ENCODE measurements around the gene COL2A1. TPM values are rescaled to one million over a fixed set of nuclear protein-coding genes. Genes with fewer than 3 reads are reported as not detected.

COL2A1 gene
- total RNA-seq, 1 experiment from 2014 or later = not detected

DNA sequence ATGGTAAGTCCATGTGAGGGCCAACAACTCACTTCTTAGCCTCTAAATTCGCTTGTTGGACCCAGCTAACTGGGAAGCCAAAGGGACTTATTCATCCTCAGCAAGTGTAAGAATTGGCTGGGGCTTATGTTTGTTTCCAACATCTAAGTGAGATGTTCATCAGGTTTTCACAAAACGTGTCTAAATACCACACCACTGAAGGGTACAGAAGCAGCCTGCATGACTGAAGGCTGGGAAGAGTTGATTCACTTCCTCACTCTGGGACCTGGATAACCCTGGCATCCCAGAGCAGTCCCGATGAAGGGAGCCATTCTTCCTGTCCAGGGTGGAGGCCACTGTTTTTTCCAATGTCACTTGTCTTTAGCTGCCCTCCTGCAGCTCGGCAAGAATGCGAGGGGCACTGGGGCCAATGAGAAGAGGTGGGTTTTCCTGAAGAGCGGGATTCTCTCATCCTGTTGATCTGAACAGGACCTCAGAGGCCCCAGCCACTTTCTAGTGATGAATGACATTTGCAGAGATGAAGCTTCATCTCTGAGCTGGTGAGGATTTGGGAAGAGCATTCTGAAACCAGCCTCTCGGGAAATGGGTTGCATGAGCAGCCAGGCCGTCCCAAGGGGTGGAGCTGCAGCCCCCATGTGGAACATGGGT, 12.2 kb upstream of the COL2A1 start:
- no peaks in the 10 kb centered on the region for H3K9me2 ChIP-seq (ENCODE audit: insufficient read depth)
- TF ChIP-seq EZH2 (IDR thresholded peaks at IDR 0.05; ENCODE audit: low read depth) = no peak
- TF ChIP-seq, protein P1, sequence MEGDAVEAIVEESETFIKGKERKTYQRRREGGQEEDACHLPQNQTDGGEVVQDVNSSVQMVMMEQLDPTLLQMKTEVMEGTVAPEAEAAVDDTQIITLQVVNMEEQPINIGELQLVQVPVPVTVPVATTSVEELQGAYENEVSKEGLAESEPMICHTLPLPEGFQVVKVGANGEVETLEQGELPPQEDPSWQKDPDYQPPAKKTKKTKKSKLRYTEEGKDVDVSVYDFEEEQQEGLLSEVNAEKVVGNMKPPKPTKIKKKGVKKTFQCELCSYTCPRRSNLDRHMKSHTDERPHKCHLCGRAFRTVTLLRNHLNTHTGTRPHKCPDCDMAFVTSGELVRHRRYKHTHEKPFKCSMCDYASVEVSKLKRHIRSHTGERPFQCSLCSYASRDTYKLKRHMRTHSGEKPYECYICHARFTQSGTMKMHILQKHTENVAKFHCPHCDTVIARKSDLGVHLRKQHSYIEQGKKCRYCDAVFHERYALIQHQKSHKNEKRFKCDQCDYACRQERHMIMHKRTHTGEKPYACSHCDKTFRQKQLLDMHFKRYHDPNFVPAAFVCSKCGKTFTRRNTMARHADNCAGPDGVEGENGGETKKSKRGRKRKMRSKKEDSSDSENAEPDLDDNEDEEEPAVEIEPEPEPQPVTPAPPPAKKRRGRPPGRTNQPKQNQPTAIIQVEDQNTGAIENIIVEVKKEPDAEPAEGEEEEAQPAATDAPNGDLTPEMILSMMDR (conservative IDR thresholded peaks at IDR 0.05) = no peak

DNA sequence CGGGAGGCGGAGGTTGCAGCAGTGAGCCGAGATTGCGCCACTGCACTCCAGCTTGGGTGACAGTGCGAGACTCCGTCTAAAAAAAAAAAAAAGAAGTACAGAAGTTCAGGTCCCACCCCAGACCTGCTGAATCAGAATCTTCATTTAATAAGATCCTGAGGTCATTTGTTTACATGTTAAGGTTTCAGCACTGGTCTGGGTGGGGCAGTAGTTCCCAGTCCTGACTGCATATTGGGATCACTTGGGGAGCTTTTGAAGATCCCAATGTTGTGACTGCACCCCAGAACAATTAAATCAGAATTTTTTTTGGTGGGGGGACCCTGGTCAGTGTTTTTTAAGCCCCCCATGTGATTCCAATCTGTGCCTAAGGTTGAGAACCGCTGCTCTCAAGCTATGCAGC, 11.7 kb upstream of the COL2A1 start:
- CTCF ChIA-PET = no interaction called here
- POLR2A ChIA-PET (ENCODE audit: unreplicated experiment) = no interaction called here
- no peak for DNase-seq
- Histone ChIP-seq H3K36me3 (ENCODE audit: low read depth) (no peaks in the 10 kb centered on the region), H3K4me1 (replicated peaks; ENCODE audit: insufficient read depth) (peaks cover 2% of the 10 kb centered on the region), H3K79me2 (ENCODE audit: low read depth) (no peaks in the 10 kb centered on the region), H3K4me3 (no peak overlapping the region), H3K4me2 (no peak overlapping the region), H4K20me1 (ENCODE audit: insufficient read depth) (no peaks in the 10 kb centered on the region), H3K9me3 (ENCODE audit: insufficient read depth, low read depth) (no peaks in the 10 kb centered on the region), H3F3A (ENCODE audit: insufficient read depth, low read depth) (no peaks in the 10 kb centered on the region), H2AFZ (no peak overlapping the region), H3K27me3 (ENCODE audit: insufficient read depth, low read depth) (peaks cover 85% of the 10 kb centered on the region), H3K27ac (no peak overlapping the region), H3K9me2 (ENCODE audit: insufficient read depth) (no peaks in the 10 kb centered on the region)
- intact Hi-C loops (cut with micrococcal nuclease; ENCODE audit: unreplicated experiment) = no loop called here
- no TSS peak for BruUV-seq (replicated peaks)
- no peak for TF ChIP-seq EZH2 (IDR thresholded peaks at IDR 0.05; ENCODE audit: low read depth)
- TF ChIP-seq, protein P1 (conservative IDR thresholded peaks at IDR 0.05) = no peak

More for the DNA sequence above, 12.2 kb upstream of the COL2A1 start:
- H3K79me2 ChIP-seq (ENCODE audit: low read depth) = no peaks in the 10 kb centered on the region
- ChIA-PET POLR2A (ENCODE audit: unreplicated experiment) (no interaction called here), CTCF (no interaction called here)
- H3K9me3 ChIP-seq (ENCODE audit: insufficient read depth, low read depth) = no peaks in the 10 kb centered on the region
- H3K36me3 ChIP-seq (ENCODE audit: low read depth) = no peaks in the 10 kb centered on the region
- no peak overlapping the region for H3K27ac ChIP-seq
- H3K4me2 ChIP-seq = no peak overlapping the region
- no peak for DNase-seq
- no peak overlapping the region for H3K4me3 ChIP-seq
- H3K4me1 ChIP-seq (replicated peaks; ENCODE audit: insufficient read depth) = peaks cover 8% of the 10 kb centered on the region
- intact Hi-C loops (cut with micrococcal nuclease; ENCODE audit: unreplicated experiment) = no loop called here
- peaks cover 80% of the 10 kb centered on the region for H3K27me3 ChIP-seq (ENCODE audit: insufficient read depth, low read depth)
- H2AFZ ChIP-seq = no peak overlapping the region
- BruUV-seq (replicated peaks) = no TSS peak
- no peaks in the 10 kb centered on the region for H3F3A ChIP-seq (ENCODE audit: insufficient read depth, low read depth)
- H4K20me1 ChIP-seq (ENCODE audit: insufficient read depth) = no peaks in the 10 kb centered on the region

DNA sequence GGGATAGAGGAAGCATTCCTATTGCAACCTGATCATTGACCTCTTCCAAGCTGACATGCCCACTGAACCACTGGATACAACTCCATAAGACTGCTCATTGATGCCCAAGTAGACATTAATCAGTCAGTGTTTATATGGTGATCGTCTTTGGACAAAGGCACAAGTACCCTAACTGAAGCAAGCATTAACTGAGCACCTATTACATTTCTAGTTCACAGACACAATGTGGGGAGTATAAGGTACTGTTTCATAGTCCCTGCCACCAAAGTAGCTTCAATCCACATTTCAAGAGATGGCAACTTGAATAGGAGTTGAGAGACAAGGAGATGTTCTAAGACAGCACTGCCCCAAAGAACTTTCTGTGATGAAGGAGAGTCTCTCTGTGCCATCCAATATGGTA, 10.9 kb upstream of the COL2A1 start:
- intact Hi-C loops (cut with micrococcal nuclease; ENCODE audit: unreplicated experiment) = no loop called here
- CTCF ChIA-PET = no interaction called here
- no peaks in the 10 kb centered on the region for H3K9me3 ChIP-seq (ENCODE audit: insufficient read depth, low read depth)

More for the DNA sequence above, 10.9 kb upstream of the COL2A1 start:
- Histone ChIP-seq H3K4me3 (no peak overlapping the region), H4K20me1 (ENCODE audit: insufficient read depth) (no peaks in the 10 kb centered on the region), H3K27me3 (ENCODE audit: insufficient read depth, low read depth) (peaks cover 91% of the 10 kb centered on the region), H3K79me2 (ENCODE audit: low read depth) (no peaks in the 10 kb centered on the region), H3K4me1 (replicated peaks; ENCODE audit: insufficient read depth) (no peaks in the 10 kb centered on the region), H3K9me2 (ENCODE audit: insufficient read depth) (no peaks in the 10 kb centered on the region), H3K36me3 (ENCODE audit: low read depth) (no peaks in the 10 kb centered on the region), H3F3A (ENCODE audit: insufficient read depth, low read depth) (no peaks in the 10 kb centered on the region), H3K27ac (no peak overlapping the region), H2AFZ (no peak overlapping the region), H3K4me2 (no peak overlapping the region)
- POLR2A ChIA-PET (ENCODE audit: unreplicated experiment) = no interaction called here
- TF ChIP-seq EZH2 (IDR thresholded peaks at IDR 0.05; ENCODE audit: low read depth) = no peak
- TF ChIP-seq, protein P1 (conservative IDR thresholded peaks at IDR 0.05) = no peak
- no TSS peak for BruUV-seq (replicated peaks)
- no peak for DNase-seq

Data from PC-9 (cell line).